ENCODE measurements around the gene C11orf52.

C11orf52 gene

GRCh38 chr11:111921541-111922230 is 3.0 kb downstream of the C11orf52 start:
- Histone ChIP-seq H3K36me3 (ENCODE audit: insufficient read depth) (no peaks in the 10 kb centered on the region), H3K9ac (no peak overlapping the region), H3K27ac (no peak overlapping the region), H3K4me1 (ENCODE audit: low read depth, poor library complexity, severe bottlenecking) (peaks cover 22% of the 10 kb centered on the region), H3K4me3 (IDR thresholded peaks at IDR 0.05; ENCODE audit: insufficient read depth, low read depth, low read length) (no peak overlapping the region), H2AFZ (ENCODE audit: low read depth) (no peak overlapping the region), H4K20me1 (ENCODE audit: insufficient read depth) (no peaks in the 10 kb centered on the region), H3K4me2 (no peak overlapping the region), H3K27me3 (ENCODE audit: insufficient read depth, low read depth) (no peaks in the 10 kb centered on the region), H3K79me2 (ENCODE audit: insufficient read depth, low read depth) (no peaks in the 10 kb centered on the region)
- TF ChIP-seq CTCF (conservative IDR thresholded peaks at IDR 0.05; ENCODE audit: low read depth, low read length), result no peak

- H4K20me1 ChIP-seq (ENCODE audit: insufficient read depth), result no peaks in the 10 kb centered on the region
- no peaks in the 10 kb centered on the region for H3K79me2 ChIP-seq (ENCODE audit: insufficient read depth, low read depth)
- no peak overlapping the region for H3K4me2 ChIP-seq
- no peak overlapping the region for H3K27ac ChIP-seq
- H3K4me3 ChIP-seq (IDR thresholded peaks at IDR 0.05; ENCODE audit: insufficient read depth, low read depth, low read length), result no peak overlapping the region
- no peak overlapping the region for H2AFZ ChIP-seq (ENCODE audit: low read depth)
- H3K36me3 ChIP-seq (ENCODE audit: insufficient read depth), result no peaks in the 10 kb centered on the region
- peaks cover 22% of the 10 kb centered on the region for H3K4me1 ChIP-seq (ENCODE audit: low read depth, poor library complexity, severe bottlenecking)
- H3K9ac ChIP-seq, result no peak overlapping the region
- TF ChIP-seq CTCF (conservative IDR thresholded peaks at IDR 0.05; ENCODE audit: low read depth, low read length), result no peak
- no peaks in the 10 kb centered on the region for H3K27me3 ChIP-seq (ENCODE audit: insufficient read depth, low read depth)
These were observed 4.1 kb downstream of the C11orf52 start for GRCh38 chr11:111922803-111923202.

GRCh38 chr11:111923351-111923788 is 4.7 kb downstream of the C11orf52 start:
- no peak overlapping the region for H2AFZ ChIP-seq (ENCODE audit: low read depth)

GRCh38 chr11:111923951-111924350 is 5.2 kb downstream of the C11orf52 start:
- H3K4me2 ChIP-seq, result no peak overlapping the region
- no peaks in the 10 kb centered on the region for H4K20me1 ChIP-seq (ENCODE audit: insufficient read depth)
- peaks cover 16% of the 10 kb centered on the region for H3K4me1 ChIP-seq (ENCODE audit: low read depth, poor library complexity, severe bottlenecking)
- TF ChIP-seq CTCF (conservative IDR thresholded peaks at IDR 0.05; ENCODE audit: low read depth, low read length), result no peak
- no peak overlapping the region for H3K27ac ChIP-seq
- no peaks in the 10 kb centered on the region for H3K79me2 ChIP-seq (ENCODE audit: insufficient read depth, low read depth)
- no peak overlapping the region for H2AFZ ChIP-seq (ENCODE audit: low read depth)
- no peak overlapping the region for H3K4me3 ChIP-seq (IDR thresholded peaks at IDR 0.05; ENCODE audit: insufficient read depth, low read depth, low read length)
- H3K27me3 ChIP-seq (ENCODE audit: insufficient read depth, low read depth), result no peaks in the 10 kb centered on the region
- no peaks in the 10 kb centered on the region for H3K36me3 ChIP-seq (ENCODE audit: insufficient read depth)
- no peak overlapping the region for H3K9ac ChIP-seq

More at GRCh38 chr11:111923351-111923788, 4.7 kb downstream of the C11orf52 start:
- H3K9ac ChIP-seq, result no peak overlapping the region
- TF ChIP-seq CTCF (conservative IDR thresholded peaks at IDR 0.05; ENCODE audit: low read depth, low read length), result no peak
- H3K27ac ChIP-seq, result no peak overlapping the region
- no peak overlapping the region for H3K4me2 ChIP-seq
- no peaks in the 10 kb centered on the region for H4K20me1 ChIP-seq (ENCODE audit: insufficient read depth)
- H3K36me3 ChIP-seq (ENCODE audit: insufficient read depth), result no peaks in the 10 kb centered on the region
- H3K4me3 ChIP-seq (IDR thresholded peaks at IDR 0.05; ENCODE audit: insufficient read depth, low read depth, low read length), result no peak overlapping the region
- H3K4me1 ChIP-seq (ENCODE audit: low read depth, poor library complexity, severe bottlenecking), result peaks cover 21% of the 10 kb centered on the region
- H3K79me2 ChIP-seq (ENCODE audit: insufficient read depth, low read depth), result no peaks in the 10 kb centered on the region
- no peaks in the 10 kb centered on the region for H3K27me3 ChIP-seq (ENCODE audit: insufficient read depth, low read depth)

Measured in KMS-11 (cell line).